Measurements from ENCODE around the gene ROM1. TPM values are rescaled to one million over a fixed set of nuclear protein-coding genes. Genes with fewer than 3 reads are reported as not detected.
A peak's percentile ranks its signal among the peaks of the same experiment; 100 is the strongest.
"Not testable (repeated sequence)": the region's sequence is repeated elsewhere in the genome, so short reads cannot be mapped to it uniquely, and the experiment has no call there.

ROM1 gene
- polyA plus RNA-seq, 3 donors: 3.6 to 25.6 (median 21.1) TPM

DNA sequence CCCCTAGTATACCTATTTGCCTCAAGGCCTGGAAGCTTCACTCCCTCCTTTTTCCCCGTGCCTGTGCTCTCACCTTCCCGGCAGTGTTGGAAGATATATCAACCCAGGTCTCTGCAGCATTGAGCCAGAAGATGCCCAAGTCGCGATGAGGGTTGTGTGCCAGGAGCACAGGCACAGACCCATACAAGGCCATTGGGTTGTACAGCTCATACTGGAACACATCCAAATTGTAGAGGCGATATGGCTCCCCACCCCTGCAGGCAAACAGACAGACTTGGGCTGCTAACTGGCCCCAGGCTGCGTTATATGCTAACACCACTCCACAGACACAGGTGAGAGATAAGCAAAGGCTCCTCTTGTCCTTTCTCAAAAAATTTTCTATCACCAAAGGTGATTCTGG, 19.4 kb downstream of the ROM1 start:
- 62 to 92% (median 85%) methylated on average over 6 of the region's 6 CpGs for WGBS, 3 donors
- H3K27ac ChIP-seq (ENCODE audit: low read depth, low read length): no peak overlapping the region

DNA sequence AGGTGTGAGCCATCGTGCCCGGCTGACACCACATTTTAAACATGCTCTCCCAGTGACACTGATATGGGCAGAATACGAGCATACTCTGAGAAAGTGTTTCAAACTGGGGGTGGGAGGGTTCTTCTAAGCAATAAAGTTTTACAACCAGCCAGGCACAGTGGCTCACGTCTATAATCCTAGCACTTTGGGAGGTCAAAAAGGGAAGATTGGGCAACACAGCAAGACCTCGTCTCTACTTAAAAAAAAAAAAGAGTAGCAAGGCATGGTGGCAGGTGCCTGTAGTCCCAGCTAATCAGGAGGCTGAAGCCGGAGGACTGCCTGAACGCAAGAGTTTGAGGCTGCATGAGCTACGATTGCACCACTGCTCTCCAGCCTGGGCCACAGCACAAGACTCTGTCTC, 31.2 kb downstream of the ROM1 start:
- no peak overlapping the region for H3K27ac ChIP-seq (ENCODE audit: low read depth, low read length)
- 76 to 86% (median 81%) methylated on average over 8 of the region's 8 CpGs for WGBS, 3 donors

DNA sequence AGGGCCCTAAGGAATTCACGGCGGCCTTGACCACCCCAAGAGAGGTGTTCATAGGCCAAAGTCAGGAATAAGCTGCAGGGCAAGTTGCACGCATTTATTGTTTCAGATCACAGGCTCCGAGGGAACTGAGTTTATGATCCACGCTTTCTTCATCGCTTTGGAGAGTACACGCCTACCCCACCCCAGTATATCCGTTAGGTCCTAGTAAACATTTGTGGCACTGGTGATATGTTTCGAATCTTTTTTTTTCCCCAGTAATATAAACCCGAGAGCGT, 32.6 kb downstream of the ROM1 start:
- no peak overlapping the region for H3K27ac ChIP-seq (ENCODE audit: low read depth, low read length)
- 11 to 13% (median 13%) methylated on average over 11 of the region's 11 CpGs for WGBS, 3 donors

DNA sequence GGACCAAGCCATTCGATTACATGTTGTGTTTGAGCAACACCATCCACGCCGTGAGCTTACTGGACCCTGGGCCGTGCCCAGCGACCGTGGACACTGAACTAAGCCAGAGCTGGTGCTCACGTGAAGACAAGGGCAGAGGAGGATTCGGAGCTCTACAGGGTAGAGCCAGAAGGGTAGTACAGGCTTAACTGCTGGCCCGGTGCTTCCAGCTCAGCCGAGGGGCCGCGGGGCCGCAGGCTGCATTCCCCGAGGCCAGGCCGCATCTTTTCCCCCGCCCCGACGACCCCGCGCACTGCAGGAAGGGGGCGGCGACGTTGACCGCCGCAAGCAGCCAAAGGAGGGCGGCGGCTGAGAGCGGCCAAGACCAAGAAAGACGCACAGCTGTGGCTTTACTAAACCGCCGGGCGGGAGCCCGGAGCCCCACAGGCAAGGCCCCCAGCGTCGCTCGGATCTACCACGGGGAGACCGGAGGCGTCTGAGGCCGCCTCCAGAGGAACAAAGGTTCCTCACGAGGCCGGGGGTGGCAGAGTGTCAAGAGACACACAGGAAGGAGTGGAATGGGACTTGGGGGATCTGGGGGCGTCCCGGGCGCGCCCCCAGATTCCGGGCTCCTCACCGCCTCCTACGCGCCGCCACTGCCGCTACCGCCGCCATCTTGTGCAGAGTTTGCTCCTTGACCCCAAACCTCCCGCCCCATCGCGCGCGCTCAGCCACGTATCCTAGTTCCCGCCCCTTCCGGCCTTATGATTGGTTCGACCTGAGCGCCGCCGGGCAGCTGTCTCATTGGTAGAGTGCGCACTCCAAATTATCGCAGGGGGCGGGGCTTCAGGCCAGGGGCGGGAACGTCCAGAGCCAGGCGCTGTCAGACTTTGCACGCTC, 33.1 kb downstream of the ROM1 start, which contains the start of gene GANAB:
GANAB (minus strand) TSS at position 668 of the 879 bp plus-strand sequence; CDS start at position 654, 14 bp downstream.
- 0% methylated on average over 62 to 73 of the region's 73 CpGs for WGBS, 3 donors
- peak within 1 kb of the TSS; percentile 86 for H3K27ac ChIP-seq (ENCODE audit: low read depth, low read length)

DNA sequence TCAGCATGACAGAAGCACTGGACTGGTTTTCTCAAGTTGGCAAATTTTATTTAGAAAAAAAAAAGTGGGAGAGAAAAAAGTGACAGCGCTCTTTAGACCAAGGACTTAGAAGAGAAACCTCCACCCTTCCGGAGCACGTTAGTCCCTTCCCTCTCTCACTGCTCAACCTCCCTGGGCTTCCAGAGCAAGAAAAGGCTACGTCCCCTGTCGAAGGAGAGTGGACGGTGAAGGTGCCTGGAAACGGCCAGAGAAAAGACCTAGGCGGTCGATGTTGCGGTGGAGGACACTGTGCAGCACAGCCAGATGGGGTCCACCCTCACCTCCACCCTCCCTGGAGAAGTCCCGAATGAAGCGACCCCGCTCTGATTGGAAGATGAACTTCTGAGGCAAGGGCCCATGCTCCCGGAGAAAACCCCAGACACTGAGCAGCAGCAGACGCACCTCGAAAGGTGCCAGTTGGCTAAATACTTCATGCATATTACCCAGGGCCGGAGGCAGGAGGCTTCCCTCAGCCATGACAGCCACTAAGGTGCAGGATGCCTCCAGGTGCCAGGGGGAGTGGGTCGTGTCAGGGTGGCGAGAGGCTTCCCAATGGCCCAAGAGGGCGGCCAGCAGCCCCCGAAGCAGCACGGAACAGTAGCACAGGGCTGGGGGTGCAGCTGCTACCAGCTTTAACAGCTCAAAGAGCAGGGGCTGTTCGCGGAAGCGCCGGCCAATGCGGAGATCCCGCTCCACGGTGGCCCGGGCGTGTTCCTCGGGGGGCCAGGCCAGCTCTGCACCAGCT, 34.0 kb downstream of the ROM1 start:
- H3K27ac ChIP-seq (ENCODE audit: low read depth, low read length): no peak overlapping the region
- WGBS, 3 donors: 52 to 67% (median 61%) methylated on average over 32 of the region's 32 CpGs

DNA sequence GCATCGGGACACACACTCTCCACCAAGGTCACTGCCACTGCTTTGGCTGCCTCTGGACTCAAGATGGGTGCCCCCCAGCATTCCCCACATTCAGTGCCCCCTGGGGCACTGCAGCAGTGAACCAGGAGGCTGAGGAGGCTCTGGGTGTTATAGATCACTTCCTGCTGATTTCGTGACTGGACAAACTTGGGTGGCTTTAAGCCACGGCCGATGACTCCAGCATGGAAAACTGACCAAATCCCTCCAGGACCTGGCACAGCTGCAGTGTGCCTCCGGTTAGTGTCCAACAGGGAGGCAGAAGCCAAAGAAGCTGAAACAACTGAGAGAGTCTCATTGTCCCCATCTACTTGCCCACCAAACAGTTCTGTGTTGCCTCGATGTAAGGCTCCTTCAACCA, 34.5 kb downstream of the ROM1 start:
- H3K27ac ChIP-seq (ENCODE audit: low read depth, low read length): no peak overlapping the region
- 63 to 88% (median 81%) methylated on average over 6 of the region's 6 CpGs for WGBS, 3 donors

DNA sequence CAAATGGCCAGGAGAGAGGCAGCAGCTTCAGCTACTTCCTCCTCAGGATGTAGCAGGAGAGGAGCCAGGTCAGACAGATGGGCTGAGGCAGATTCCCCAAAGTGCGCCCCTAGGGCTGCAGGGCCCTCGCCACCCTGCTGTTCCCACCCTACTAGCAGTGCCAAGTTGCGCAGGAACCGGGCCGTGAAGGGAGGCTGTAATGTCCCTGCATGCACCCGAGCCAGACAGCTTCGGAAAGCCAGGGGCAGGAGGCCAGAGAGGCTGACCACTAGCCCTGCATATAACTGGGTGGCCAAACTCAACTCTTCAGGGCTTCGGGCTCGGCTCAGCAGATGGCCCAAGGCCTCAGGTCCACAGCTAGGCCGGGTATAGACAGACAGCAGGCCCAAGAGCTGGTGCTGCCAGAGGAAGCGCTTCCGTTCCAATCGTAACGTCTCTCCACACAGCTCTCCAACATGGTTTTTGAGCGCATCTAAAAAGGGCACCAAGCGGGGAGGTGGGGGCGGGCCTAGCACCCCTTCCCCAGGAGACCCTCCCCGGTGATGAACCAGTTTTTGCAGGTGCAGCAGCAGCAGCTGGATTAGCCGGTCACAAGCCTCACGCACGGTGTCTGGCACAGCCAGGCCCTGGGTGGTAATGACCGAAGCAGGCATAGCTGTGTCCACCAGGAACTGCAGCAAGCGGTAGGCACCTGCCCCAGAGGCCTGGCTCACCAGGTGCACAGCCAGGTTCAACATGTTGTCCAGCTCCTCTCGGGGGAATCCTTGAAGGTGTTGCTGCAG, 35.3 kb downstream of the ROM1 start:
- WGBS, 3 donors: 91 to 92% (median 91%) methylated on average over 24 of the region's 24 CpGs
- no peak overlapping the region for H3K27ac ChIP-seq (ENCODE audit: low read depth, low read length)

DNA sequence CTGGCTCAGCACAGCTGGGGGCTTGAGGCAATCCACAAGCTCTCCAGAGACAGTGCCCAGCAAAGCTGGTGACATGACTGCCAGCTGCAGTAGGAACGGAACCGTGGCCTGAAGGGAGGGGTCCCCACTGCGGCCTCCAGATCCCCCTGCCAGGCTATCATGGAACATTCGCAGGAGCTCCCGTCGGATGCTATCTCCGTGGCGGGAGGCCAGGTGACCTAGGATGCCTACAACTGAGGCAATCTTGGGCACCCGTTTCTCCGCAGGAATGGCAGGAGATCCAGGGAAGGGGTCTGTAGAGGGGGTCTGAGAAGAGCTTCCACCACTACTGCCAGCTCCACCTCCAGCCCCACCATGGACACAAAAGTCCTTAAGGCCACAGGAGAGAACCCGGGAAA, 35.9 kb downstream of the ROM1 start:
- WGBS, 3 donors: 85 to 92% (median 91%) methylated on average over 11 of the region's 11 CpGs

DNA sequence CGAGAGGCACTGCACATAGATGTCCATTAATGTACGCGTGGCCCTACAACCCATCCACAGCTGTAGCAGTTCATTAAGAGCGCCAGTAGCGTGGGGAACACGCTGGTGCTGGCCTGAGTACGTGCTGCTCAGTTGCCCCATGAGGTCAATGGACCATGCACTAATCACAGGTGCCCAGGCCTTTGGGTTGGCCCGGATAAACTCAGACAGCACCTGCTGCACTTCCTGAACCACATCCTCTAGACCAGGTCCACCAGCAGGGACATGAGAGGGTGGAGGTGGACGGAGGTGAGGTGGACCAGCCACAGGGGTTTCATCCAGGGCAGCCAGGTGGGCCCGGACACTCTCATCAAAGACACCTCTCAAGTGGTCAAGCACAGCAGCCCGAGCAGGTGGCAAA, 36.4 kb downstream of the ROM1 start:
- WGBS, 3 donors: 87 to 90% (median 87%) methylated on average over 11 of the region's 11 CpGs
- H3K27ac ChIP-seq (ENCODE audit: low read depth, low read length): no peak overlapping the region

More for the DNA sequence above, 35.9 kb downstream of the ROM1 start:
- H3K27ac ChIP-seq (ENCODE audit: low read depth, low read length): no peak overlapping the region

DNA sequence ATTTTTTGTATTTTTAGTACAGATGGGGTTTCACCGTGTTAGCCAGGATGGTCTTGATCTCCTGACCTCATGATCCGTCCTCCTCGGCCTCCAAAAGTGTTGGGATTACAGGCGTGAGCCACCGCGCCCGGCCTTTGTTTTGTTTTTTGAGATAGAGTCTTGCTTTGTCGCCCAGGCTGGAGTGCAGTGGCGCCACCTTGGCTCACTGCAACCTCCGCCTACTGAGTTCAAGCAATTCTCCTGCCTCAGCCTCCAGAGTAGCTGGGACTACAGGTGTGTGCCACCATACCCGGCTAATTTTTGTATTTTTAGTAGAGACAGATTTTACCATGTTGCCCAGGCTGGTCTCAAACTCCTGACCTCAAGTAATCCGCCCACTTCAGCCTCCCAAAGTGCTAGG, 37.2 kb downstream of the ROM1 start:
- H3K27ac ChIP-seq (ENCODE audit: low read depth, low read length): not testable (repeated sequence)
- 94 to 96% (median 95%) methylated on average over 12 of the region's 12 CpGs for WGBS, 3 donors

DNA sequence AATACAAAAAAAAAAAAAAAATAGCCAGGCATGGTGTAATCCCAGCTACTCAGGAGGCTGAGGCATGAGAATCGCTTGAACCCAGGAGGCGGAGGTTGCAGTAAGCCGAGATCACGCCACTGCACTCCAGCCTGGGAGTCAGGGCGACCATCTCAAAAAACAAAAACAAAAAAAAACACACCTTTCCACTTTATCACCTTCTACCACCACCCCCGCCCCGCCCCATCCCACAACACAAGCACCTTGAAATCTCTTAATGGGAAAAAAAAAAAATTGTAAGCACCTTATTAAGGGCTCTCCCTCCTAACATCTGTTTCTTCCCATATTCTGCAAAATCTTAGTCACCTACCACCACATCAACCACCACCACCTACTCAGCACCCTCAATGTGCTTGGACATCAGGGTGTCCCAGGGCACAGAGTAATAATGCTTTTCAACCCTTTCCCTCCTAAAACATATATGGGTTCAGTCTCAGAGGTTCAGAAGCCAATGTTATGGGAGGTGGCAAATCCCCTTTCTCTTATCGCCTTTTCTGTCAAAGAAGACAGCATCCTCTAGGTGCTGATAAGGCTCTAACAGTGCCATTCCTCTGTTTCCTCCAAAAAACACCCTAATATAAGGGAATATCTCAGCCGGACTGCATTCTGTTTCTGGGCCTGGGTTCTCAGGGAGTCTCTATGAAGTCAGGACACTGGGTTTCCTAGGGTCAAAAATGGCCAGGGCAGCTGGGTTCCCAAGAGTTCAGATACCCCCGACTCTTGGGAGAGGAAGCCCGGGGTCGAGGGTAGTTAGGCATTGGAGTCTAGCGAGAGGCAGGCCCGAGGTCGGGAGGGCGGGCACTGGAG, 39.3 kb downstream of the ROM1 start:
- H3K27ac ChIP-seq (ENCODE audit: low read depth, low read length): no peak overlapping the region
- 34 to 37% (median 36%) methylated on average over 16 of the region's 16 CpGs for WGBS, 3 donors

DNA sequence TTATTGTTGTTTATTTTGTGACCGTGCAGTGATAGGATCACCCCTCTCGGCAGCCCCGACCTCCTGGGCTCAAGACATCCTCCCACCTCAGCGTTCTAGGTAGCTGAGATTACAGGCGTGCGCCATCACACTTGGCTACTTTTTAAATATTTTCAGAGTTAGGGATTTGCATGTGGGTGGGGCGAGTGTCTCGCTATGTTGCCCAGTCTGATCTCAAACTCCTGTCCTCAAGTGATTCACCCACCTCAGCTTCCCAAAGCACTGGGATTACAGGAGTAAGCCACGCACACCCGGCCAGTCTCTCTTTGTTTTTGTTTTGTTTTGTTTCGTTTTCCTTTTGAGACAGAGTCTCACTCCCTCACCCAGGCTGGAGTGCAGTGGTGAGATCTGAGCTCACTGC, 41.2 kb downstream of the ROM1 start:
- H3K27ac ChIP-seq (ENCODE audit: low read depth, low read length): no peak overlapping the region
- WGBS, 3 donors: 88 to 91% (median 89%) methylated on average over 11 of the region's 11 CpGs

DNA sequence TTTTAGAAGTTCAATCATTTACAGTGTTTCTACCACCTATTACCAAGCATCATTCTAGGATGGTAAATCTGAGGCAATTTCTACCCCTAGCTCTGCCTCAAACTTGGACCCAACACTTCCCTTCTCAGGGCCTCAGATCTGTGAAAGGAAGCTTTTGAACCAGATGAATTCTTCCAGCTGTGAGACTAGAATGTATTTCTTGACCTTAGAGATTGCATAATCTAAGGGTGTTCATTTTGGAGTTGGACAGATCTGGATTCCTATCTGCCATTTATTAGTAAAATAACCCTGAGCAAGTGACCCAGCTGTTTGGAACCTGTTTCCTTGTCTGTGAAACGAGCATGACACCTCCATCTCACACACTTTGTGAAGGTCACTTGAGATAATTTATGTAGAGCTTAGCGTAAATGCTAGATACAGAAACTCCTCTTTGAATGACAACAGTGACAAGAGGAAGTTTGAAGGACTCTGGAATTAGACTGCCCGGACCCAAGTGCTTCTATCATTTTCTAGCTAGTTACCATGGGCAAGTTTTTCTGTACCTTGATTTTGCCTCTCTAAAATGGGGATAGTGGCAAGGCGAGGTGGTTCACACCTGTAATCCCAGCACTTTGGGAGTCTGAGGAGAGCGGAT, 43.9 kb downstream of the ROM1 start:
- 43 to 74% (median 71%) methylated on average over 5 of the region's 5 CpGs for WGBS, 3 donors
- H3K27ac ChIP-seq (ENCODE audit: low read depth, low read length): no peak overlapping the region

DNA sequence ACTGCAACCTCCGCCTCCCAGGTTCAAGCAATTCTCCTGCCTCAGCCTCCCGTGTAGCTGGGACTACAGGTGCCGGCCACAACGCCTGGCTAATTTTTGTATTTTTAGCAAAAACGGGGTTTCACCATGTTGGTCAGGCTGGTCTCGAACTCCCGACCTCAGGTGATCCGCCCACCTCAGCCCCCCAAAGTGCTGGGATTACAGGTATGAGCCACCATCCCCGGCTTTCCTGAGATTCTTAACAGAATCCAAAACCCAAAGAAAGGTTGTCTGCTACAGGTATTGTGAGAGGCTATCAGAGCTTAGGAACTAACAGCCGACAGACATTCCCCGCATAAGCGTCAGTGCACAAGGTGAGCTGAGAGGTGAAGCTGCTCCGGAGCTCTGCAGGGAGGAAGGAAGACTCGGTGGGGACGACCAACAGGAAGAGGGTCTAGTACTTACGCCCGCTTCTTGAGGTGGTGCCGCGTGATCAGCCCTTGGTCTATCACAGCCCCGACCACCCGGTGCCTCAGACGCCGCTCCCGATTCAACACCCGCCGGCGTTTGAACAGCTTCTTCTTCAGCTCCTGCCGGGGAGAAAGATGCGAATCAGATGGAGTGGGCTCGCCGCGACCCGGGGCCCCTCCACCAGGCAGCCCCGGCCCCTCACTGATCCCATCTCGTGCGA, 51.5 kb downstream of the ROM1 start:
- H3K27ac ChIP-seq (ENCODE audit: low read depth, low read length): no peak overlapping the region
- 2 to 3% (median 3%) methylated on average over 36 of the region's 36 CpGs for WGBS, 3 donors

All from adipose tissue (tissue), 3 donors.